Panc1 (cell line): Measurements from ENCODE around the gene RTL1. TPM values are rescaled to one million over a fixed set of nuclear protein-coding genes. Genes with fewer than 3 reads are reported as not detected.

ENCODE experiments used
- ATAC-seq: fragments of 200-7000 bp; cut with Tn5 transposase; 2 replicates; pipeline ENCODE4 v1.9.1; 2020; ENCODE audit warnings: mild to moderate bottlenecking, moderate library complexity
- BruUV-seq: library from RNA; stranded (reverse); fragments of 400-500 nt; replicated peaks from 2 replicates; lab custom pipeline; 2021; lab: Mats Ljungman, UMichigan
- CTCF ChIA-PET: fragments of 300-600 bp; sonication (Branson Sonifier 250); formaldehyde crosslinking; loops from one replicate; lab custom pipeline; 2022; ENCODE audit warnings: antibody characterized with exemption; lab: Charles Lee
- POLR2A ChIA-PET: fragments of 300-600 bp; sonication (Branson Sonifier 250); formaldehyde crosslinking; loops from one replicate; lab custom pipeline; 2022; ENCODE audit warnings: antibody characterized with exemption; lab: Charles Lee
- DNase-seq: peaks from one replicate; pipeline ENCODE4 v3.0.0-alpha.2; 2010; ENCODE audit warnings: low read depth, low spot score
- H3K27ac ChIP-seq: 2 replicates; pipeline ENCODE4 v1.5.1; 2011; ENCODE audit warnings: mild to moderate bottlenecking, low read length, inconsistent platforms
- H3K27me3 ChIP-seq: fragments of 200-500 bp; sonication (Bioruptor generic); 2 replicates; pipeline ENCODE4 v1.6.0; 2014; ENCODE audit warnings: low read length, inconsistent platforms; ENCODE audit not compliant: control insufficient read depth, insufficient read depth
- H3K36me3 ChIP-seq: fragments of 200-500 bp; sonication (Bioruptor generic); 2 replicates; pipeline ENCODE4 v1.5.1; 2014; ENCODE audit warnings: inconsistent platforms, mild to moderate bottlenecking, low read length, moderate library complexity; ENCODE audit not compliant: control insufficient read depth, insufficient read depth
- H3K4me1 ChIP-seq: 2 replicates; pipeline ENCODE4 v1.5.1; 2011; ENCODE audit warnings: inconsistent platforms, mild to moderate bottlenecking, low read length, moderate library complexity; ENCODE audit not compliant: control insufficient read depth, insufficient read depth
- H3K4me3 ChIP-seq, 2 experiments: 2 replicates each; pipeline ENCODE4 v1.5.1; 2011 to 2012; ENCODE audit warnings: low read depth in 2 of 2, low read length in 2 of 2, mild to moderate bottlenecking in 2 of 2, inconsistent platforms in 1 of 2, moderate library complexity in 1 of 2
- H3K9me3 ChIP-seq: fragments of 200-500 bp; sonication (Bioruptor generic); 2 replicates; pipeline ENCODE4 v1.5.1; 2014; ENCODE audit warnings: low read depth, mild to moderate bottlenecking, inconsistent platforms, low read length, moderate library complexity; ENCODE audit not compliant: control insufficient read depth, insufficient read depth
- CTCF ChIP-seq: fragments of 450-650 bp; IDR thresholded peaks from 2 replicates; pipeline ENCODE4 v1.5.1; 2017; ENCODE audit warnings: mild to moderate bottlenecking
- POLR2AphosphoS5 ChIP-seq: IDR thresholded peaks from 2 replicates; pipeline ENCODE4 v1.6.1; 2012; ENCODE audit warnings: mild to moderate bottlenecking, low read depth, low read length, moderate library complexity
- REST ChIP-seq, 2 experiments: IDR thresholded peaks; 2 replicates each; pipeline ENCODE4 v1.6.1; 2011 to 2012; ENCODE audit warnings: low read depth in 2 of 2, control low read depth in 1 of 2, low read length in 1 of 2, mild to moderate bottlenecking in 1 of 2, moderate library complexity in 1 of 2; ENCODE audit not compliant: insufficient read depth in 1 of 2
- SIN3A ChIP-seq: IDR thresholded peaks from 2 replicates; pipeline ENCODE4 v1.6.1; 2012; ENCODE audit warnings: low read depth, mild to moderate bottlenecking, low read length, moderate library complexity, borderline replicate concordance; ENCODE audit not compliant: insufficient read depth
- TCF7L2 ChIP-seq: IDR thresholded peaks from 2 replicates; pipeline ENCODE4 v1.6.1; 2011; ENCODE audit warnings: mild to moderate bottlenecking, low read depth, low read length, inconsistent platforms
- in situ Hi-C: cut with HindIII; loops from 2 replicates; pipeline ENCODE4 v1.10.0; 2016; ENCODE audit warnings: low sequenced_read_pairs, low pct_unique_long_range_greater_than_20kb
- intact Hi-C: fragments of 100-400 bp; cut with micrococcal nuclease; formaldehyde crosslinking; loops from one replicate; pipeline ENCODE4 v1.10.0; 2022; ENCODE audit not compliant: unreplicated experiment
- total RNA-seq: library from RNA; stranded (reverse); gene quantifications from one replicate; pipeline ENCODE4 v1.2.1, GENCODE V29; 2021; ENCODE audit not compliant: unreplicated experiment

Gene RTL1
- total RNA-seq, 1 experiment from 2014 or later = not detected

- in situ Hi-C loops (no loop called here), intact Hi-C loops (no loop called here)
- ATAC-seq (no peak), DNase-seq (no peak)
- Histone ChIP-seq H3K27ac (no peak overlapping the region), H3K4me1 (no peaks in the 10 kb centered on the region), H3K27me3 (no peaks in the 10 kb centered on the region), H3K36me3 (no peaks in the 10 kb centered on the region), H3K9me3 (no peaks in the 10 kb centered on the region), H3K4me3 (no peak overlapping the region)
- no TSS peak for BruUV-seq
- ChIA-PET POLR2A (no interaction called here), CTCF (no interaction called here)
- TF ChIP-seq POLR2AphosphoS5 = no peak
- no peak for TF ChIP-seq CTCF
- no peak for TF ChIP-seq REST (IDR thresholded peaks at IDR 0.05; ENCODE audit: insufficient read depth in 1 of 2, low read depth in 2 of 2, low read length in 1 of 2)
- TF ChIP-seq TCF7L2 = no peak
Measured at GRCh38 chr14:100898465-100898864, 5.1 kb downstream of the RTL1 start.

GRCh38 chr14:100896369-100897060 lies 7.0 kb downstream of the RTL1 start:
- ATAC-seq (no peak), DNase-seq (no peak)
- in situ Hi-C loops = no loop called here
- BruUV-seq = no TSS peak
- ChIA-PET POLR2A (no interaction called here), CTCF (no interaction called here)
- no peaks in the 10 kb centered on the region for H3K27me3 ChIP-seq
- no peak overlapping the region for H3K4me3 ChIP-seq
- no peak overlapping the region for H3K27ac ChIP-seq
- no peaks in the 10 kb centered on the region for H3K9me3 ChIP-seq
- TF ChIP-seq POLR2AphosphoS5 (no peak), SIN3A (no peak), CTCF (no peak), TCF7L2 (no peak), REST (IDR thresholded peaks at IDR 0.05; ENCODE audit: insufficient read depth in 1 of 2, low read depth in 2 of 2, low read length in 1 of 2) (no peak)
- intact Hi-C loops = no loop called here
- no peaks in the 10 kb centered on the region for H3K36me3 ChIP-seq
- H3K4me1 ChIP-seq = no peaks in the 10 kb centered on the region
